ENCODE results near the gene TMPRSS6.

TMPRSS6 gene

DNA sequence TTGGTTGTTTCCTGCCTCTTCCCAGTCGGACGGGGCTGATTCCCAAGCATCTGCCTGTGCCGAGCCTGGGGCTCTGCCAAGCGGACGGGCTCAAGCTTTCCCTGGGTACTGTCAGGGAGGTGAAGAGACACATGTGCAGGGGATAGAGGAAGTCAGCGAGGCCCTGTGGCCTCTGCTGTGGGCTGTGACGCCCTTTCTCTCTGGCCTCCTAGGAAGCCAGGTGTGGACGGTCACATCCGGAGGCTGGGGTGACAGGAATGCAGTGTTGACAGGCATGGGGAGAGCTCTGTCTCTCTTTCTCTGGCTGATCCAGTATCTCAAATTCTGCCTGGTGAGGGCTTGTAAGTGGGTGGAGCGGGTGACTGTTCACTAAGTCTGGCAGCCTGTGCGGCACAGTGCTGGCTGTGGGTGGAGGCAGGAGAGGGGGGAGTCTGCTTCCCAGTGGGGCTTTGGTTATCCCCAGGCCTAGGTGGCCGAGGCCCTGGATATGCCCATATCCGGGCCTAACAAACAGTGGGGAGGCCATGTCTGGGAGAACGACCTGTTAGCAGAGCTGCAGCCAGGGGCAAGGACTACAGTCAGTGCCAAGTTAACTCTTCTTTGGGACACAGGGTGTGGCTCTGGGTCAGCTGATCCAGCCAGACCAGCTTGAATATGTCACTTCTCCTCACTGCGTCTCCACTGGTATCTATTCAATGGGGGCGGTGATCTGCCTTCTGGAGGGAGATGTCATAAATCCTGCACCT is 56.0 kb downstream of the TMPRSS6 start:
- Histone ChIP-seq H3K9ac (ENCODE audit: low read length) (no peak overlapping the region), H3K27ac (ENCODE audit: low read depth, low read length, poor library complexity, severe bottlenecking) (no peak overlapping the region), H3K9me3 (ENCODE audit: low read length) (no peaks in the 10 kb centered on the region), H2AFZ (ENCODE audit: low read length) (no peak overlapping the region), H3K79me2 (ENCODE audit: insufficient read depth, low read length) (no peaks in the 10 kb centered on the region), H3F3A (ENCODE audit: insufficient read depth, low read length) (no peaks in the 10 kb centered on the region), H3K36me3 (ENCODE audit: insufficient read depth, low read length) (no peaks in the 10 kb centered on the region), H3K4me3 (ENCODE audit: low read depth, low read length, poor library complexity, severe bottlenecking) (no peak overlapping the region), H3K4me2 (ENCODE audit: low read length) (no peak overlapping the region), H3K4me1 (ENCODE audit: insufficient read depth, low read length, severe bottlenecking) (peaks cover 9% of the 10 kb centered on the region), H3K27me3 (ENCODE audit: insufficient read depth, low read length) (peaks cover 5% of the 10 kb centered on the region; the same call in 1 of the 2 replicates), H3K9me2 (ENCODE audit: low read depth, low read length) (no peaks in the 10 kb centered on the region), H4K20me1 (ENCODE audit: insufficient read depth, low read length) (no peaks in the 10 kb centered on the region)
- no peak for TF ChIP-seq EZH2 (IDR thresholded peaks at IDR 0.05; ENCODE audit: borderline replicate concordance, low read length)
- TF ChIP-seq, protein P1, sequence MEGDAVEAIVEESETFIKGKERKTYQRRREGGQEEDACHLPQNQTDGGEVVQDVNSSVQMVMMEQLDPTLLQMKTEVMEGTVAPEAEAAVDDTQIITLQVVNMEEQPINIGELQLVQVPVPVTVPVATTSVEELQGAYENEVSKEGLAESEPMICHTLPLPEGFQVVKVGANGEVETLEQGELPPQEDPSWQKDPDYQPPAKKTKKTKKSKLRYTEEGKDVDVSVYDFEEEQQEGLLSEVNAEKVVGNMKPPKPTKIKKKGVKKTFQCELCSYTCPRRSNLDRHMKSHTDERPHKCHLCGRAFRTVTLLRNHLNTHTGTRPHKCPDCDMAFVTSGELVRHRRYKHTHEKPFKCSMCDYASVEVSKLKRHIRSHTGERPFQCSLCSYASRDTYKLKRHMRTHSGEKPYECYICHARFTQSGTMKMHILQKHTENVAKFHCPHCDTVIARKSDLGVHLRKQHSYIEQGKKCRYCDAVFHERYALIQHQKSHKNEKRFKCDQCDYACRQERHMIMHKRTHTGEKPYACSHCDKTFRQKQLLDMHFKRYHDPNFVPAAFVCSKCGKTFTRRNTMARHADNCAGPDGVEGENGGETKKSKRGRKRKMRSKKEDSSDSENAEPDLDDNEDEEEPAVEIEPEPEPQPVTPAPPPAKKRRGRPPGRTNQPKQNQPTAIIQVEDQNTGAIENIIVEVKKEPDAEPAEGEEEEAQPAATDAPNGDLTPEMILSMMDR (IDR thresholded peaks at IDR 0.05; ENCODE audit: low read length), result no peak

DNA sequence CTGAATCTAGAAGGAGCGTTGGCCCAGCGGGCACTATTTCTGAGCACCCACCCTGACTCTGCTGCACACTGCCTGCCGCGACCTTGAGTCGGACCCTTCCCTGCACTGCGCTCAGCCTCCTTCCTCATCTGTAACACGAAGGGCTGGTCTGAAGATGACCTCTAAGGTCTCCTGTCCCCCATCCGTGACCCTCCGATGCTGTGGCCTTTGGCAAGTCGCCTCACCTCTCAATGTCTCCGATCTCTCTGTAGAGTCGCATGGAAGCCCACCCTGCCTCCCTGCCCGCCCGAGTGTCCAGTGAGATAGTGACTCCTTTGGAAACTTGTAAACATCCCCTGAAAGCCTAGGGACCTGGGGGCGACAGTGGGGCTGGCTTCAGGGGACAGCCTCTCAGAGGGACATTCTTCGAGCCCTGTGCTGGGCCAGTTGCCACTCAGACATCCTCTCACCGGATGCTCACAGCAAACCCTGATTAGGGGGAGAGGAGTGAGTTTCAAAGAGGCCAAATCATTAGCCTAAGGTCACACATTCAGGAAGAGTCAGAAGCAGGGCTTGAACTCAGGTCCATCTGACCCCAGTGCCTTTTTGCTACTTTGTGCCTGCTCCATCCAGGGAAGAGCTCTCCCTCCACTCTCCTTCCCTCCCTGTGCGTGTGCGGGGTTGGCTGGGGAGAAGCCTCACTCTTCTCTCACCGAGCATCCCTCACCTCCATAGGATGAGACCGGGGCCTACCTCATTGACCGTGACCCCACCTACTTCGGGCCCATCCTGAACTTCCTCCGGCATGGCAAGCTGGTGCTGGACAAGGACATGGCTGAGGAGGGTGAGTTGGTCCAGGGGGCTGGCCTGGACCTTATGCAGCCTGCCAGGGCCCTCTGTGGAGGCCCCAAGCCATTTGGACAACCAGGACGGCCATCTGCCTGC is 56.9 kb downstream of the TMPRSS6 start:
- Histone ChIP-seq H3K27ac (ENCODE audit: low read depth, low read length, poor library complexity, severe bottlenecking) (no peak overlapping the region), H3K27me3 (ENCODE audit: insufficient read depth, low read length) (peaks cover 5% of the 10 kb centered on the region; the same call in 1 of the 2 replicates), H3K9me3 (ENCODE audit: low read length) (no peaks in the 10 kb centered on the region), H3K4me1 (ENCODE audit: insufficient read depth, low read length, severe bottlenecking) (peaks cover 9% of the 10 kb centered on the region), H3K36me3 (ENCODE audit: insufficient read depth, low read length) (no peaks in the 10 kb centered on the region), H3K4me3 (ENCODE audit: low read depth, low read length, poor library complexity, severe bottlenecking) (peak overlapping the region; percentile 64), H3K9ac (ENCODE audit: low read length) (no peak overlapping the region; the same call in 1 of the 2 replicates), H3K9me2 (ENCODE audit: low read depth, low read length) (no peaks in the 10 kb centered on the region), H4K20me1 (ENCODE audit: insufficient read depth, low read length) (no peaks in the 10 kb centered on the region), H3K79me2 (ENCODE audit: insufficient read depth, low read length) (no peaks in the 10 kb centered on the region), H2AFZ (ENCODE audit: low read length) (no peak overlapping the region), H3F3A (ENCODE audit: insufficient read depth, low read length) (no peaks in the 10 kb centered on the region), H3K4me2 (ENCODE audit: low read length) (peak overlapping the region; percentile 78; the same call in 1 of the 2 replicates)
- TF ChIP-seq, protein P1 (IDR thresholded peaks at IDR 0.05; ENCODE audit: low read length), result no peak
- no peak for TF ChIP-seq EZH2 (IDR thresholded peaks at IDR 0.05; ENCODE audit: borderline replicate concordance, low read length)

DNA sequence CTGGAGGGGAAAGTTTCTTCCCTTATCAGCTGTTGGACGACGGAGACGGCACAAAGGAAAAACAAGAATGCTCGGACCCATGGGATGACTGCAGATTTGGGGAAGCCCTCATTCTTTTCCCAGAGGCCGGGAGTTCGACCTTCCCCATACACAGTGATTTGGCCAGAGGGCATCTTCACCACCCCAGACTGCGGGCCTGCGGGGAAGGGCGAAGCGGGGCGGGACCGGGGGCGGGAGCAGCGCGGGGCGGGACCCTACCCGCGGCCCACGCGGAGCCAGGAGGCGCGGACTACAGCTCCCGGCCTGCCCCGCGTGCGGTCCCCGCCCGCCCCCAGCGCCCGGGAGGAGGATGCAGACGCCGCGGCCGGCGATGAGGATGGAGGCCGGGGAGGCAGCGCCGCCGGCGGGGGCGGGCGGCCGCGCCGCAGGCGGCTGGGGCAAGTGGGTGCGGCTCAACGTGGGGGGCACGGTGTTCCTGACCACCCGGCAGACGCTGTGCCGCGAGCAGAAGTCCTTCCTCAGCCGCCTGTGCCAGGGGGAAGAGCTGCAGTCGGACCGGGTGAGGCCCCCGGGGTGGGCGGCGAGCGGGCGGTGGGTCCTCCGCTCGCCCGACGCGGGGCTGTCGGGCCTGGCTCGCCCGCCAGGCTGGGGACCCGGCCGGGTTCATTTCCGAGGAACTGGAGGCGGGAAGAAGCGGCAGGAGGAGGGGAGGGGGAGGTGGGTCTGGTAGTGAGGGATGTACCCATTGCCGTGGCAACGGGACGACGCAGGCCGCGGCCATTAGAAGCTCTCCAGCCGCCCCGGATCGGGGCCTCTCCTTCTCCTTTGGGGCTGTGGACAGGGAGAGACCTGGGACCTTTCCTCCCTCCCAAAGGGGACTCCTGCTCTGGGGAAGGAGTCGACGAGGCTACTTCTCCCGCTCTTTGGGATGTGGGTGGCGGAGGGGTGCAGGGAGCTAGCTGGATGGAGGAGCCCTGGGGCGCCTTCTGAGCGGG is 57.8 kb downstream of the TMPRSS6 start, which contains the start of gene KCTD17:
Gene KCTD17 (plus strand): TSS at position 352 of the 995 bp plus-strand sequence. CDS start 19 bp downstream, at position 371.
- Histone ChIP-seq H4K20me1 (ENCODE audit: insufficient read depth, low read length) (no peaks in the 10 kb centered on the region), H3K36me3 (ENCODE audit: insufficient read depth, low read length) (no peaks in the 10 kb centered on the region), H3K27ac (ENCODE audit: low read depth, low read length, poor library complexity, severe bottlenecking) (no peak within 1 kb of the TSS), H3F3A (ENCODE audit: insufficient read depth, low read length) (no peaks in the 10 kb centered on the region), H3K4me2 (ENCODE audit: low read length) (peak within 1 kb of the TSS; percentile 78), H2AFZ (ENCODE audit: low read length) (no peak within 1 kb of the TSS), H3K9ac (ENCODE audit: low read length) (peak within 1 kb of the TSS; percentile 52; the same call in 1 of the 2 replicates), H3K9me3 (ENCODE audit: low read length) (no peaks in the 10 kb centered on the region), H3K79me2 (ENCODE audit: insufficient read depth, low read length) (no peaks in the 10 kb centered on the region), H3K27me3 (ENCODE audit: insufficient read depth, low read length) (peaks cover 5% of the 10 kb centered on the region; the same call in 1 of the 2 replicates), H3K4me1 (ENCODE audit: insufficient read depth, low read length, severe bottlenecking) (peaks cover 9% of the 10 kb centered on the region), H3K4me3 (ENCODE audit: low read depth, low read length, poor library complexity, severe bottlenecking) (peak within 1 kb of the TSS; percentile 64), H3K9me2 (ENCODE audit: low read depth, low read length) (no peaks in the 10 kb centered on the region)
- TF ChIP-seq, protein P1 (IDR thresholded peaks at IDR 0.05; ENCODE audit: low read length), result 0 out of 2 replicates have a peak, but pooled peaks have one; percentile 9
- TF ChIP-seq EZH2 (IDR thresholded peaks at IDR 0.05; ENCODE audit: borderline replicate concordance, low read length), result no peak
